GM15510 (cell line): ENCODE measurements around the gene MTMR3.

Experiments used
- POLR2A ChIP-seq: IDR thresholded peaks from 3 replicates; pipeline ENCODE4 v1.6.1; 2011; ENCODE audit warnings: borderline replicate concordance; ENCODE audit not compliant: insufficient read length; ENCODE audit errors: extremely low read depth

The MTMR3 gene

DNA sequence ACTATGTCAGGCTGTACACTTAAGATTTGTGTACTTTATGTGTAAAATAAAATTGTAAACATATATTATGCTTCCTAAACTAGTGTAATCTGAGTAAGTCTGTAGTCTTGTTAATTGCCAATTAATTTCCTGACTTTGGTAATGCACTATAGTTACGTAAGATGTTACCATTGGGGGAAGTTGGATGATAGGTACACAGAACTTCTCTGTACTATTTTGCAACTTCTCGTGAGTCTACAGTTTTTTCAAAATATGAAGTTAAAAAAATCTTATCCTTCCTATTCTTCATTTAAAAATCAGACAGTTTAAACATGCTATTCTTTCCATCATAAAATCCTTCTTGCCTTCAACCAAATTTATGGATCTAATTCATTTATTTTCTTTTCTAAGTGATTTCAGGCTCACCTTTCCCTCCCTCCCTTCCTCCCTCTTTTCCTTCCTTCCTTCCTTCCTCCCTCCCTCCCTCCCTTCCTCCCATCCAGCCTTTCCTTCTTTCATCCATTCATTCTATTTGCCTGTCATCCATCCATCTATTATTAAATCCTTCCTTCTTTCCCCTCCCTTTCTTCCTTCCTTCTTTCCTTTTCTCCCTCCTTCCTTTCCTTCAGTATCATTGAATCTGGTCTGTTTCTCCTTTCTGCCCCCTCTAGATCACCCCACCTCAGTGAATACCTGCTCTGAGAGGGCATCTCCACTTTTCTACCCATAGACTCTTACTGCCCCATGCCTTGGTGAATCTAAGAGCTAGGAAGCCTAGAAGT is 22.8 kb upstream of the MTMR3 start:
- TF ChIP-seq POLR2A = no peak

DNA sequence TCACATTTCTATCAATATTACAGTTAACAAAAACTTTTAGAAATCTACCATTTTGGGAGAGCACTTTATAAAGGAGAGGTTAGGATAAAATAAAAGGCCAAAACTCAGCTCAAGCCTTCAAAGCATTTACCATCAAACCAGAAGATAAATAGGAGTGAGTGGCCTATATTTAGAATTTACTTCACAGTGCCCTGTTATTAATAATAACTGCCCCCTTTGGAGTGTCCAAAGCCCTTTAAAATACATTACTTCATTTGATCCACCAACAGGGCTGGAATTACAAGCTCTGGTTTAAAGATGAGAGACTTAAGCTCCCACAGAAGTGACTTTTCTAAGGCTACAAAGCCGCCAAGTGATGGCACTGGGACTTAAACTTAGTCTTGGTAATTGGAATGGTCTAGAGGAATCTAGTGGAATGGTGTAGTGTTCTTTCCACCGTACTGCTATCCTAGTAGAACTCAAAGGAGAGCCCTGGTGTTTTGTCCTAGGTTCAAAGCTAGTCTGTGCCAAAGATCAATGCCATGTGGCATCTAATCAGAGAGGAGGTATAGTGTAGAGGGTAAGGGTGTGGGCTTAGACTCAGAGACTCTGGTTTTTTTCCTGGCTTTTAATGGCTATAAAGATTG is 21.2 kb upstream of the MTMR3 start:
- no peak for TF ChIP-seq POLR2A

DNA sequence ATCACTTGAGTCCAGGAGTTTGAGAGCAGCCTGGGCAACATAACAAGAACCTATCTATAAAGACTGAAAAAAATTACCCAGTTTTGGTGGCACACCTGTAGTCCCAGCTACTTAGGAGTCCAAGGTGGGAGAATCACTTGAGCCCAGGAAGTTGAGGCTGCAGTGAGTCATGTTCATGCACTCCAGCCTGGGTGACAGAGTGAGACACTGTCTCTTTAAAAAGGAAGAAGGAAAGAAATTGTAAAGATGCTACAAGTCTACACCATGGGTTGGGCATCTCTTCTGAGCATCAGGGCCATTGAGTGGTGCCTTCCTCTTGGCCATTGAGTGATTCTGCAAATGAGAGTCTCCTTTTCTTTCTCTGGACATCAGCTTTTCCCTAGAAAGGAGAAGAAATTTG is 15.7 kb upstream of the MTMR3 start:
- no peak for TF ChIP-seq POLR2A

DNA sequence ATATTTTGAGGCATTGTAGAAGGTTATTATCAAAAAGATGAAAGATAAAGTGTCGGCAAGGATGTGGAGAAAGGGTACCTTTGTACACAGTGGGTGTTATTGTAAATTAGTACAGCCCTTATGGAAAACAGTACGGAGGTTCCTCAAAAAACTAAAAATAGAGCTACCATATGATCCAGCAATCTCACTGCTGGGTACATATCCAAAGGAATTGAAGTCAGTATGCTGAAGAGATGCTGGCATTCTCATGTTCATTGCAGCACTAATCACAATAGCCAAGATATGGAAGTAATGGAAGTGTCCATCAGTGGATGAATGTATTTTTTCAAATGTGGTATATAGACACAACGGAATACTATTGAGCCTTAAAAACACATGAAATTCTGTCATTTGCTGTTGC is 15.1 kb upstream of the MTMR3 start:
- no peak for TF ChIP-seq POLR2A

DNA sequence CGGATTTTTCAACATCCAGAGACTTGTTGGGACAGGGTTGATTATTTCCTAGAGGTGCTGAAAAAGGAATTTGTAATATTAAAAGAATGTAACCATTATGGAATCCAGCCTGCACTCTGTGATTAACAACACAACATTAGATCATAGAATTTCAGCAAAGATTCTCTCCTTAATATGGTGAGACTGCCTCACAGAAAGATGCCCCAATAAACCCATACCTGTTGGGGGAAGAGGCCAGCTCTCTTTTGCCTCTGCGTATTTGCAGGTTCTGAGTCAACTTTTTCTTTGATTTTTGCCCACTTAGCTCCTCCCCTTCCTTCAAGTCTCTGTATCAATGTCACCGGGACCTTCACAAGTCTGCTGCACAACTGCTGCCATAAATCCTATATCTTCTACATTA is 12.4 kb upstream of the MTMR3 start:
- no peak for TF ChIP-seq POLR2A

DNA sequence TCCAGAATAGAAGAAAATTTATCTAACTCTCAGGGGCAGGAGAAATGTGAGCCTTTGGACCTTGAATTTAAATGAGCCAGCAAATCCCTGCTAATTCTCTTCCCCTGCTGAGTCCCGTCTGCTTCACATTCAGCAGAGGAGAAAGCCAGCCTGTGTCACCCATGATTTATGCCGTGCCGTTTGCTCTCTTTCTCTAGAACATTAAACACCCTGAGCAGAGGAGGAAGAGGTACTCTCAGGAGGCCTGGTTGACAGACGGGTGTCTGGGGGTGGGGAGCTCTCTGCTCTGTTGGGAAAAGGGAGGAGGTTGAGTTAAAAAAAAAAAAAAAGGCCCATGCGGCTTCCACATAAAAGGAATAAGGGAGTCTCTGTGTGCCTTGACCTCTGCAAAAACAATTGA is 11.3 kb upstream of the MTMR3 start:
- no peak for TF ChIP-seq POLR2A

DNA sequence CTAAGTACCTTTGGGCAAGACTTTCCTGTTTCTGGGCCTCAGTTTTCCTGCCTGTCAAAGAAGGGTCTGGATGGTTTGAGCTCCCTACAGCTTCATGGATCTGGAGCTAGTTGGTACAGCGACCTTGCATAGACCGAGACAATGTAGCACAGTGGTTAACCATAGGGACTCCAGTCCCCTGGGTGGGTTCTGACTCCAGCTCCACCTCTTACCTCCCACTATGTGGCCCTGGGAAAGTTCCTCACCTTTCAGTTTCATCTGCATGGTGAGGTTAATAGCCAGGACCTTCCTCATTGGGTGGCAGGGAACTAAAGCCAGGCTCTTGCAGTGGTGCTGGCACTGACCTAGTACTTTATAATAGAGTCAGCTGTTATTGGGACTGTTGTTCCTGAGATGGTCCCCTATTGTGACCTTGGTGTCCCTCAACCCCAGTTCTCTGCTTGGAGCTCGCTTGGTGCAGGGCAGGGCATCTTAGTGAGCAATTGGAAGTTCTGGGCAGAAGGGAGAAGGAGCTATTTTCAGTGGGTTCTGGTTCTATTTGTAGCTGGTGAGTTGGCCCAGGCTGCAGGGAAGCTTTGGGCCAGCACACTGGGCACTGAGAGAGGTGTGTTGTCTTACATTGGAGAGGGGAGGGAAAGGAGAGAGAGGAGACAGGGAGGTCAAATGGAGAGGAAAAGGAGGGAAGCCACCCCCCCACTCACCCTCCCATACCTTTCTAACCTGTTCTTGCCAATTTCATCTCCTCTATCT is 10.7 kb upstream of the MTMR3 start:
- TF ChIP-seq POLR2A = no peak

DNA sequence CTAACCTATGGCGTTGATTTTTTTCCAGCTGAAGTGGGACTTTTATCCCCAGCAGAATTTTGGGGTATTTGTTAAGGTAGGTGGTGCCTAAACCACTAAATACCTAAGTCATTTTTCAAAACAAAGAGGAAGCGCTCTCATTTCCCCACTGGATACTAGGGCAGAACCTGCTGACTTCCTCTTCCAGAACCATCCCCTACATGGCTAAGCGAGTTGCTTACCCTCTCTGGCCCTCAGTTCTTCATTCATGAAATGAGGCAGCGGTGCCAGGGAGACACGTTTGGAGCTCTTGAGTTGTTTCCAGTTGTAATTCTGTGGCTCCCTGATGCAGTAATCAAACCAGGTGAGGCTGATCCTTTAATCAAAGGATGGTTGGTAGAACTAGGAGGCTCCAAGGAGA is 10.0 kb upstream of the MTMR3 start:
- TF ChIP-seq POLR2A = no peak

DNA sequence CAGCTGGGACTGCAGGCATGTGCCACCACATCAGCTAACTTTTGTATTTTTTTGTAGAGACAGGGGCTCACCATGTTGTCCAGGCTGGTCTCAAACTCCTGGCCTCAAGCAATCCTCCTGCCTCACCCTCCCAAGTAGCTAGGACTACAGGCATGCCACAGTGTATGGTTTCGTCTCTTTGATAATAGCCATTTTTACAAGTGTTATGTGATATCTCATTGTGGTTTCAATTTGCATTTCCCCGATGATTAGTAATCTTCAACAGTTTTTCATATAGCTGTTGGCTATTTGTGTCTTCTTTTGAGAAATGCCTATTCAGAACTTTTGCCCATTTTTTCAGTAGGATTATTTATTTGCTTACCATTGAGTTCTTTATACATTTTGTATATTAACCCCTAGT is 9.0 kb upstream of the MTMR3 start:
- no peak for TF ChIP-seq POLR2A

DNA sequence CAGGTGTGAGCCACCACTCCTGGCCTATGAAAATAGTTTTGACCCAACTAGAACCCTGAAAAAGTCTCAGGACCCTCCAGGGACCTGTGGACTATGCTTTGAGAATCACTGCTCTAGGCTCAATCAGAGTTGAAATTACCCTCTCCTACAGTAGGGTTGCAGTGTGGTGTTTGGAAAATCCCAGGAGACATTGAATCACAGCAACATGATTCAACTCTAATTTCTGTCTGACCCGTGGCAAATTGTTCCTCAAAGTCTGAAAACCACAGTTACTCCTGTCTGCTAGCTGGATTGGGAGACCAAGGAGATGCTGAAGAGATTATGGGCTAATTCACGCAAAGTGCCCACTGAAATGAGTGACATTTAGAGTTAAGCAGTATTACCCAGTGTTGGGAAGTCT is 5.4 kb upstream of the MTMR3 start:
- no peak for TF ChIP-seq POLR2A

DNA sequence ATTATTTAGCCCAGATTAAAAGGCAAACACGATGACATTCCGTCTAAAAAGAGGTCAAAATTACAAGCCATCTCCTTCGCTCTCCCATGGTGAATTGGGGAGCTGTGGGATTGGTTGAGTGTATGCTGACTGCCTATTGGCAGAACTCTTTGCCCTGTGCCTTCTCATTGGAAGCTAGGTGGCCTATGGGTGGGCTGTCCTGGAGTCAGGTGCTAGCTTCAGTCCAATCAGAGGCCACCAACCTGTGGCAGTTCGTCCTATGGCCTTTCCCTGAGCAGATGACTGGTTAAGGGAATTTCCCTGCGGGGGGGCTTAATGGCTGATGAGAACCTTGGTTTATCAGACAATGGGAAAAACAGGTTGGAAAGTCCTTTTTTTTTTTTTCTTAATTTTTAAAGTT is 3.2 kb upstream of the MTMR3 start:
- TF ChIP-seq POLR2A = no peak

DNA sequence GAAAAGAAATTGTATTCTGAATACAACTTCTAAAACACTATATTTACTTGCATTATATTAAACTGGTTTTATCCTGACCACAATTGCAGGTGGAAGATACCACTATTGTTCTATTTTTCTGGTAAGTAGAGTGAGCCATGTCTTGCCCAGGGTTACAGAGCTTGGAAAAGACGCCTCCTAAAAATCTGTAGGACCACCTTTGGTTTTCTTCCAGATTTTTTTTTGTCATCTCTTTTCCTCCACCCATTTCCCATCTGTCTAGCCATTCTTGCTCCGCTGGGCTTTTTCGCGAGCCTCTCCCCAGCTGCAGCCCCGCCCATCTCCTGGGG is 294 bp upstream of the MTMR3 start:
- no peak for TF ChIP-seq POLR2A

DNA sequence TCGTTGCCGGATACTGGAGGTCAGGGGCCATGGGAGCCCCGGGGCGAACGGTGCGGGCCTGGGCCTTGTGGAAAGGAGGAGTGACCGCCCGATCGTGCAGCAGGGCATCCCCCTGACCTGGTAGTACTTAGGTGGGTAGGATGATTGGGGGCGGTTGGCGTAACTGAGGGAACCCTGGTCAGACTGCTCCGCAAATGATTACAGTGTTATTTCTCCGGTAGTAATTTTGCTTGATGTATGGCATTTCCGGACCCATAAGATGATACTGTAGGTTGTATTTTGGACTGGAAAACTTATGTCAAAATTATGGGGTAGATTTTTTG is 762 bp downstream of the MTMR3 start:
- no peak for TF ChIP-seq POLR2A

DNA sequence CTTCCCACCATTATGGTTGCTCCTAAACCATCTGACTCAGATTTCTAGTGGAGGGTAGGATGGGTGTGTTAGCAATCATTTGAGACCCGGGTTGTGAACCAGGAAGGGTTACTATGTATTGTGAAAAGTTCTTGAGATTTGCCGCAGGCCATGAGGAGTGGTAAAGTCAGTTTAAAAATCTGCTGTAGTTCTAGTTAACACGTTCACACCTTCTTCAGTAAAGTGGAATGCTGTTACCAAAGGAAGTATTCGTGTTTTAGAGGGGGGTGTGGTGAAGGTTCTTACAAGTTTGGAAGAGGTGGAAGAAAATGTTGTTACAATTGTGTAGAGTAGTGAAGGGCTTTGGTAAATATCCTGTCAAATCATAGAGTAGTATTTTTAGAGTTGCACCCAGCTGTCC is 2.6 kb downstream of the MTMR3 start:
- no peak for TF ChIP-seq POLR2A

DNA sequence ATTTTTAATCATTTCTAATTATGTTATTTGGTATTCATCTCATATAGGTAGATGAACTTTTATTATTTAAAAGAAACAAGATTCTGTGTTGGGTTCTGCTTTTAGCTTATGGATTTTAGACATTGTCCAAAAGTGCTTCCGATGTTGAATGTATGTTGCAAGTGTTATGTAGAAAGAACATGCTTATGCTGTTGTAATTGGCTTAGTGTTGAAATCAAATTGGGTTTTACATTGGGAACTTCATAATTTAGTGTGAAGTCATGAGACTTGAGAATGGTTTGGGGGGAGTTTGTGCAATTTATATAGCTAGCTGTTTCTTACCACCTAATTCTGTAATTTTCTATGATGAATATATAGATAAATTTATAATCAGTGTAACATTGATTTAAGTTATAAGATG is 3.6 kb downstream of the MTMR3 start:
- TF ChIP-seq POLR2A = no peak

DNA sequence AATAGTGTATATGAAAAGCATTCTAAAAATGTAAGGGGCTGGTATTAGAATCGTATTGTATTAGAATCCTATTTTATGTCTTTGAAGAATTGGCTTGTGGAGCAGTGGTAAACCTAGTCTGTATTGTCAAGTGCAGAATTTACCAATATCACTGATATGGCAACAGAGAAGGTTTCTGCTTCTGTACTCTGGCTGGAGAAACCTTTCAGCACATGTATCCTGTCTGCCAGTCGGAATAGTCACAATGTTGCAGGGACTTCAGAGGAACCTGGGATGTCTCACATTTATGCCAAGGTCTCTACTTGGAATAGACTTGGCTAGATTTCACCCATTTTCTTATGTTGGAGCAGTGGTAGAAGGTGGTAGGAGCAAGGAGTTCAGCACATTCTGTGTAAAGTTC is 4.4 kb downstream of the MTMR3 start:
- no peak for TF ChIP-seq POLR2A
